Endodermal cell (in vitro differentiated cells): ENCODE data around the gene ST3GAL3. TPM values are rescaled to one million over a fixed set of nuclear protein-coding genes. Genes with fewer than 3 reads are reported as not detected.

ENCODE experiments used
- DNase-seq: peaks from one replicate; pipeline ENCODE4 v3.0.0-alpha.2; 2017
- H3K27ac ChIP-seq: 2 replicates; pipeline ENCODE4 v1.5.1; 2013; ENCODE audit warnings: mild to moderate bottlenecking, low read depth, low read length, moderate library complexity
- H3K27me3 ChIP-seq: 2 replicates; pipeline ENCODE4 v1.6.1; 2013; ENCODE audit warnings: mild to moderate bottlenecking, low read length, moderate library complexity; ENCODE audit not compliant: insufficient read depth, control insufficient read depth, poor library complexity, severe bottlenecking
- H3K36me3 ChIP-seq: 2 replicates; pipeline ENCODE4 v1.7.0; 2013; ENCODE audit warnings: mild to moderate bottlenecking, low read length, moderate library complexity; ENCODE audit not compliant: control insufficient read depth, insufficient read depth
- H3K4me1 ChIP-seq: one replicate; pipeline ENCODE4 v1.7.0; 2013; ENCODE audit warnings: low read length; ENCODE audit not compliant: control insufficient read depth, insufficient read depth
- H3K4me3 ChIP-seq: 2 replicates; pipeline ENCODE4 v1.5.1; 2013; ENCODE audit warnings: mild to moderate bottlenecking, low read length, moderate library complexity
- H3K9ac ChIP-seq: 2 replicates; pipeline ENCODE4 v1.6.1; 2013; ENCODE audit warnings: mild to moderate bottlenecking, low read length, moderate library complexity; ENCODE audit not compliant: poor library complexity, severe bottlenecking; ENCODE audit errors: extremely low read depth
- H3K9me3 ChIP-seq: 2 replicates; pipeline ENCODE4 v1.6.1; 2013; ENCODE audit warnings: mild to moderate bottlenecking, low read length, moderate library complexity; ENCODE audit not compliant: control insufficient read depth
- H3K27ac Mint-ChIP-seq: 2 replicates; pipeline ENCODE4 v1.8.0; 2020; ENCODE audit warnings: mixed read lengths
- H3K27me3 Mint-ChIP-seq: 2 replicates; pipeline ENCODE4 v1.8.0; 2021; ENCODE audit warnings: mild to moderate bottlenecking, mixed read lengths; ENCODE audit not compliant: insufficient read depth
- H3K36me3 Mint-ChIP-seq: 2 replicates; pipeline ENCODE4 v1.8.0; 2020; ENCODE audit warnings: low read depth, mixed read lengths
- H3K4me1 Mint-ChIP-seq: 2 replicates; pipeline ENCODE4 v1.8.0; 2020; ENCODE audit warnings: mixed read lengths
- H3K4me3 Mint-ChIP-seq: 2 replicates; pipeline ENCODE4 v1.8.0; 2020; ENCODE audit warnings: mild to moderate bottlenecking, moderate library complexity, mixed read lengths
- H3K9me3 Mint-ChIP-seq: 2 replicates; pipeline ENCODE4 v1.8.0; 2020; ENCODE audit warnings: mild to moderate bottlenecking, mixed read lengths
- WGBS, 2 experiments: methylation state at CpG; one replicate each; pipeline versions ENCODE4 v1.1.5 to v1.1.7; 2013; ENCODE audit warnings: missing lambda C conversion rate in 2 of 2, mixed read lengths in 1 of 2; ENCODE audit not compliant: insufficient coverage in 1 of 2, insufficient read length in 1 of 2; 5-methylcytosine and 5-hydroxymethylcytosine counted together
- total RNA-seq, 2 donors: library from RNA; stranded (reverse); fragmentation: NEBNext Ultra II Directional in 1 of 2; extraction: Animal tissue kit (Norgen Biotek cat#: 25700) in 1 of 2; gene quantifications; 2 replicates in 1 of 2; 3 replicates in 1 of 2; pipeline ENCODE4 v1.2.1, GENCODE V29; 2021
- TF ChIP-seq, protein P1 (sequence below): fragments of 200-600 bp; sonication (generic); conservative IDR thresholded peaks from 2 replicates; pipeline ENCODE4 v1.5.0; 2021; ENCODE audit warnings: antibody characterized with exemption, mild to moderate bottlenecking

Gene ST3GAL3
- total RNA-seq, 2 donors from 2014 or later = 15.5 to 15.9 TPM

DNA sequence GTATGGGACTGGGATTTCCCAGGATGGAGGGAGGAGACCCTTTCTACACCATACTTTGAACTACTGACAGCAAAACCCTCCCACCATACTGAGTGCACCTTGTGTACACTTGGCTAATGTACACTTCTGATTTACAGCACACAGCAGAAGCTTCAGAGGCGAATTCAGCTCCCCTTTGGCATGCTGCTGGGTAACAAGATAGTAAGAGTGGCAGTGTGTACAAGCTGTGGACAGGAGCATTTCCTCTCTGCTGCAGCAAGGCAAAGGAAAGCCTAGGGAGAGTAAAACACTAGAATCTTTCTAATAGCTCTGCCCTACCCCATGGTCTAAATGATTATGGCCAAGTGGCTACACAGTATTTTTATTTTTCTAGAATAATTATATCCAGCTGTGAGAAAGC is 142.3 kb downstream of the ST3GAL3 start:
- H3K27me3 ChIP-seq = no peaks in the 10 kb centered on the region
- H3K9ac ChIP-seq = no peak overlapping the region
- WGBS, 2 experiments = 92% methylated on average over 1 of the region's 1 CpG; no CpG with 5 or more reads in 1 of the 2 experiments
- H3K9me3 Mint-ChIP-seq = no peaks in the 10 kb centered on the region
- TF ChIP-seq, protein P1, sequence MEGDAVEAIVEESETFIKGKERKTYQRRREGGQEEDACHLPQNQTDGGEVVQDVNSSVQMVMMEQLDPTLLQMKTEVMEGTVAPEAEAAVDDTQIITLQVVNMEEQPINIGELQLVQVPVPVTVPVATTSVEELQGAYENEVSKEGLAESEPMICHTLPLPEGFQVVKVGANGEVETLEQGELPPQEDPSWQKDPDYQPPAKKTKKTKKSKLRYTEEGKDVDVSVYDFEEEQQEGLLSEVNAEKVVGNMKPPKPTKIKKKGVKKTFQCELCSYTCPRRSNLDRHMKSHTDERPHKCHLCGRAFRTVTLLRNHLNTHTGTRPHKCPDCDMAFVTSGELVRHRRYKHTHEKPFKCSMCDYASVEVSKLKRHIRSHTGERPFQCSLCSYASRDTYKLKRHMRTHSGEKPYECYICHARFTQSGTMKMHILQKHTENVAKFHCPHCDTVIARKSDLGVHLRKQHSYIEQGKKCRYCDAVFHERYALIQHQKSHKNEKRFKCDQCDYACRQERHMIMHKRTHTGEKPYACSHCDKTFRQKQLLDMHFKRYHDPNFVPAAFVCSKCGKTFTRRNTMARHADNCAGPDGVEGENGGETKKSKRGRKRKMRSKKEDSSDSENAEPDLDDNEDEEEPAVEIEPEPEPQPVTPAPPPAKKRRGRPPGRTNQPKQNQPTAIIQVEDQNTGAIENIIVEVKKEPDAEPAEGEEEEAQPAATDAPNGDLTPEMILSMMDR = no peak
- no peaks in the 10 kb centered on the region for H3K27me3 Mint-ChIP-seq
- no peaks in the 10 kb centered on the region for H3K36me3 Mint-ChIP-seq
- H3K27ac Mint-ChIP-seq = no peak overlapping the region
- H3K36me3 ChIP-seq = no peaks in the 10 kb centered on the region
- H3K27ac ChIP-seq = no peak overlapping the region
- no peak for DNase-seq
- no peak overlapping the region for H3K4me3 Mint-ChIP-seq
- H3K4me3 ChIP-seq = no peak overlapping the region
- peaks cover 2% of the 10 kb centered on the region for H3K4me1 Mint-ChIP-seq
- no peaks in the 10 kb centered on the region for H3K4me1 ChIP-seq
- no peaks in the 10 kb centered on the region for H3K9me3 ChIP-seq

DNA sequence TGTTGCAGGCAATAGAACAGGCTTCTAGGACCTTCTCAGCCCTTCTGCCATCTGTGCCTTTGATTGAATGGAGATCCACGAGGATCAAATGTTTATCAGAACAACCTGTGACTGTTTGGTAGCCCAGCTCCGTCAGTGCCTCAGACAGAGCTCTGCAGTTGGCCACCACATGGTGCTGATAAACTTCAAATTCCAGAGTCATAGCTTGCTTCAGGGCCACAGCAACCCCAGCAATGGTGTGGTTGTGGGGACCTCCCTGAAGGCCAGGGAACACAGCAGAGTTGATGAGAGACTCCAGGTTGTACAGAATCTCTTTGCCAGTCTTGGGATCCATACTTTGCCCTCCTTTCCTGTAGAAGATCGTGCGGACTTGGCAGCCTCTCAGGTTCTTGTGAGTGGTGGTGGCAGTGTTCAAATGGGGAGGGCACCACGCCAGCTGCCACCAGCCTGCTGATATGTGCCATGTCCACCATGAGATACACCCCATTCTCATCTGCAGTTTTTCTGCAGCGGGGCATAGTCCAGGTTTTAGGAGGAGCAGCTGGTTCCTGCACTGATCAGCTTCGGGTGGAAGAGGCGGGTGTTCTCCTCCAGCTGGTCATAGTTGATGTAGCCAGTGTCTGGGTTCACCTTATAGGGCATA is 143.4 kb downstream of the ST3GAL3 start:
- H3K9me3 ChIP-seq = no peaks in the 10 kb centered on the region
- peaks cover 3% of the 10 kb centered on the region for H3K36me3 Mint-ChIP-seq
- H3K27me3 ChIP-seq = no peaks in the 10 kb centered on the region
- no peak overlapping the region for H3K27ac Mint-ChIP-seq
- H3K9ac ChIP-seq = no peak overlapping the region
- no peak overlapping the region for H3K4me3 Mint-ChIP-seq
- H3K36me3 ChIP-seq = no peaks in the 10 kb centered on the region
- WGBS, 2 experiments = 91 to 100% methylated on average over 6 to 8 of the region's 8 CpGs
- H3K27ac ChIP-seq = no peak overlapping the region
- H3K4me1 Mint-ChIP-seq = peaks cover 2% of the 10 kb centered on the region
- no peak overlapping the region for H3K4me3 ChIP-seq
- no peaks in the 10 kb centered on the region for H3K27me3 Mint-ChIP-seq
- no peaks in the 10 kb centered on the region for H3K9me3 Mint-ChIP-seq
- DNase-seq = no peak
- TF ChIP-seq, protein P1 = no peak
- no peaks in the 10 kb centered on the region for H3K4me1 ChIP-seq

DNA sequence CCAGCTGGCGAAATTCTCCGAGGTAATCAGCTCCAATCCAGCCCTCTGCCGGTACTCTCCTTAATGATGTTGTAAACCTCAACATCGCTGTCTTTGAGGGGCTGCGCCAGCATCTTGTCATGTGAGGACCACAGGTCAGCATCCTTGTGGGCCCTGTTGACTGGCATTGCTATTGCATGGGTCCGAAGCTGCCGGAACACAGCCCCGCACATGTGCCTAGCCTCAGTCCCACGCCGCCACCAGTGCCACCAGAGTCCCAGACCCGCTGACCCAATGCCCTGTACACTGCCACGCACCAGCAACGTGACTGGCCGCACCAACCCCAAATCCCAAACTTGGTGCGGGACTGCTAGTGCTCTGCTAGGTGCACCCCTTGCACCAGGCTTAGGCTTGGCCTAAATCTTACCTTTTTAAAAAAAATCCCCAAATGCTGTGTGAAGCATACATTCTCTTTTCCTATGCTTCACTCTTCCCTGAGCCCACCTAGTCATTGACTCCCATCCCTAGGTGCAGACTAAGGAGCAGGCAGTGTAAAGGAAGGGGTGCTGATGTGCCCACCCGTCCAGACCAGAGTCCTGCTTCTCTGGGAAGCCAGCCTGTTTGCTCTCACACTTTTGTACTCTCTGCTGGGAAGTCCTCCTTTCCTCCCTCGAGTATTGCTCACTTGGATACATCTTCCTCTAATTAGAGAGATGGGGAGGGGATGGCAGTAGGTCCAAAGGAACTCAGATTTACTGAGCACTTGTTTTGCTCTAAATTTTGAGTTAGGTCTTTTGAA is 144.4 kb downstream of the ST3GAL3 start:
- H3K4me3 ChIP-seq = no peak overlapping the region
- TF ChIP-seq, protein P1 = no peak
- H3K4me1 Mint-ChIP-seq = peaks cover 2% of the 10 kb centered on the region
- H3K36me3 ChIP-seq = no peaks in the 10 kb centered on the region
- no peaks in the 10 kb centered on the region for H3K27me3 Mint-ChIP-seq
- no peak overlapping the region for H3K9ac ChIP-seq
- H3K27me3 ChIP-seq = no peaks in the 10 kb centered on the region
- no peak overlapping the region for H3K27ac ChIP-seq
- no peak for DNase-seq
- no peak overlapping the region for H3K27ac Mint-ChIP-seq
- H3K9me3 Mint-ChIP-seq = no peaks in the 10 kb centered on the region
- 90 to 91% methylated on average over 14 to 17 of the region's 17 CpGs for WGBS, 2 experiments
- H3K4me3 Mint-ChIP-seq = no peak overlapping the region
- H3K36me3 Mint-ChIP-seq = peaks cover 3% of the 10 kb centered on the region
- no peaks in the 10 kb centered on the region for H3K4me1 ChIP-seq
- no peaks in the 10 kb centered on the region for H3K9me3 ChIP-seq
